ENCODE results near the gene NREP.

Gene NREP

DNA sequence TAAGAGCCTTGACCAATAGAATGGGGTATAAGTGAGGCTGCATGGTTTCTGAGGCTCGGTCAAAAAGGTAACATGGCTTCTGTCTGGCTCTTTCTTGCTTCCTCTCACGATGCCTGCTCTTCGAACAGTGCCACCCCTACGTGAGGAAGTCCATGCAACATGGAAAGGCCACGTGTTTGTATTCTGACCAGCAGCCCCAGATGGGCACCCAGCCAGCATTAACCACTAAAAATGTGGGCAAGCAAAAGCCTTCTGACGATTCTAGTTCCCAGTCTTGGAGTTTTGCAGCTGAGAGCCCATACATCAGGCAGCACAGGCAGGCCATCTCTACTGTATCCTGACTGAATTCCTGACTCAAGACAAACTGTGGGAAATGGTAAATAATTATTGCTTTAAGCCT, 24.2 kb upstream of the NREP start:
- H3K4me3 ChIP-seq (ENCODE audit: control insufficient read depth, low read depth, low read length), result no peak overlapping the region
- TF ChIP-seq, protein P1, sequence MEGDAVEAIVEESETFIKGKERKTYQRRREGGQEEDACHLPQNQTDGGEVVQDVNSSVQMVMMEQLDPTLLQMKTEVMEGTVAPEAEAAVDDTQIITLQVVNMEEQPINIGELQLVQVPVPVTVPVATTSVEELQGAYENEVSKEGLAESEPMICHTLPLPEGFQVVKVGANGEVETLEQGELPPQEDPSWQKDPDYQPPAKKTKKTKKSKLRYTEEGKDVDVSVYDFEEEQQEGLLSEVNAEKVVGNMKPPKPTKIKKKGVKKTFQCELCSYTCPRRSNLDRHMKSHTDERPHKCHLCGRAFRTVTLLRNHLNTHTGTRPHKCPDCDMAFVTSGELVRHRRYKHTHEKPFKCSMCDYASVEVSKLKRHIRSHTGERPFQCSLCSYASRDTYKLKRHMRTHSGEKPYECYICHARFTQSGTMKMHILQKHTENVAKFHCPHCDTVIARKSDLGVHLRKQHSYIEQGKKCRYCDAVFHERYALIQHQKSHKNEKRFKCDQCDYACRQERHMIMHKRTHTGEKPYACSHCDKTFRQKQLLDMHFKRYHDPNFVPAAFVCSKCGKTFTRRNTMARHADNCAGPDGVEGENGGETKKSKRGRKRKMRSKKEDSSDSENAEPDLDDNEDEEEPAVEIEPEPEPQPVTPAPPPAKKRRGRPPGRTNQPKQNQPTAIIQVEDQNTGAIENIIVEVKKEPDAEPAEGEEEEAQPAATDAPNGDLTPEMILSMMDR (conservative IDR thresholded peaks at IDR 0.05; ENCODE audit: control insufficient read depth, insufficient read depth, low read depth, low read length), result no peak
- DNase-seq (ENCODE audit: low read depth), result peak; percentile 48

DNA sequence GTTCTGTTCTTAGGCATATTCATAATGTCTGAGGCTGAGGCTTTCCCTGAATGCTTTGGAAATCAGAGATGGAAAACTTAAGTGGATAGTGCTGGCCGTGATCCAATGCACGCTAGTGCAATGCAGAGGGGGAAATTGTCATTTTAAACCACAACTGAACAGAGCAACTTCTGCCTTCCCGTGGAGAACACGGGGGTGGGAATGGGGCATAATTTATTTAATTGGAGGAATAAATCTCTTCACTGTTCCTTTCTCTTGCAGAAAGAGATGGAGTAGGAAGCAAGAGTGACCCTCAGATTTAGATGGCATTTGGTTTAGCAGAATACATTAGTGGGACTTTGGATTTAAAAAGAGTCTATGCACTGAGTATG, 22.9 kb upstream of the NREP start:
- TF ChIP-seq, protein P1 (conservative IDR thresholded peaks at IDR 0.05; ENCODE audit: control insufficient read depth, insufficient read depth, low read depth, low read length), result no peak
- H3K4me3 ChIP-seq (ENCODE audit: control insufficient read depth, low read depth, low read length), result no peak overlapping the region
- DNase-seq (ENCODE audit: low read depth), result peak; percentile 45

DNA sequence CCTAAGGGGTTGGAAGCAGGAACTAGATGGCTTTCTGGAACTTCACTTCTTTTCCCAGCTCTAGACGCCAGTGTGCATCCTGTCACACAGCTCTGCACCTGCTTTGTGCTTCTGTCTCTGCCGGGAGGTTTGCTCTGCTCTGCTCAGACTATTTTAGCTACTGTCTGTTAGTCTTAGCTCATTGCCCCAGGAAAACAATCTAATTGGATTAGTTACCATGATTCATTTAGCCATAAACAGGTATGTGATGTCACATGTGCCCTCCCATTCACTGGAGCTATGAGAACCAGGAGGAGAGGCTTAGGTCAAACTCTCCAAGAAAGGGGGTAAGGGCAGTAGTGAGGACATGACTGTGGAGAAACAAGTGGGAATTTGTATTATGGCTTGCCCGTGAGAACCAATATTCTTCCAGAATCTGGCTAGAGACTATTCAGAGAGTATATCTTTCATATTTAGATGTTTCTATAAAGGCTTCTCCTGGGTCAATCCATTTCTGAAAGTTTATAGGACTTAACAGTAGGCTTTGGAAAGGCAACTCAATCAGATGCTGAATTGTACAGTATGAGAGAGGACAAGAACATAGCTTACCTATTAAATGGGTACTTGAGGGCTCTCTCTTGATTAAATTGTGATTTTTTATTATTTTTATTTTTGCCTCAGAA, 22.4 kb upstream of the NREP start:
- no peak overlapping the region for H3K4me3 ChIP-seq (ENCODE audit: control insufficient read depth, low read depth, low read length)
- DNase-seq (ENCODE audit: low read depth), result peak; percentile 30
- TF ChIP-seq, protein P1 (conservative IDR thresholded peaks at IDR 0.05; ENCODE audit: control insufficient read depth, insufficient read depth, low read depth, low read length), result no peak

DNA sequence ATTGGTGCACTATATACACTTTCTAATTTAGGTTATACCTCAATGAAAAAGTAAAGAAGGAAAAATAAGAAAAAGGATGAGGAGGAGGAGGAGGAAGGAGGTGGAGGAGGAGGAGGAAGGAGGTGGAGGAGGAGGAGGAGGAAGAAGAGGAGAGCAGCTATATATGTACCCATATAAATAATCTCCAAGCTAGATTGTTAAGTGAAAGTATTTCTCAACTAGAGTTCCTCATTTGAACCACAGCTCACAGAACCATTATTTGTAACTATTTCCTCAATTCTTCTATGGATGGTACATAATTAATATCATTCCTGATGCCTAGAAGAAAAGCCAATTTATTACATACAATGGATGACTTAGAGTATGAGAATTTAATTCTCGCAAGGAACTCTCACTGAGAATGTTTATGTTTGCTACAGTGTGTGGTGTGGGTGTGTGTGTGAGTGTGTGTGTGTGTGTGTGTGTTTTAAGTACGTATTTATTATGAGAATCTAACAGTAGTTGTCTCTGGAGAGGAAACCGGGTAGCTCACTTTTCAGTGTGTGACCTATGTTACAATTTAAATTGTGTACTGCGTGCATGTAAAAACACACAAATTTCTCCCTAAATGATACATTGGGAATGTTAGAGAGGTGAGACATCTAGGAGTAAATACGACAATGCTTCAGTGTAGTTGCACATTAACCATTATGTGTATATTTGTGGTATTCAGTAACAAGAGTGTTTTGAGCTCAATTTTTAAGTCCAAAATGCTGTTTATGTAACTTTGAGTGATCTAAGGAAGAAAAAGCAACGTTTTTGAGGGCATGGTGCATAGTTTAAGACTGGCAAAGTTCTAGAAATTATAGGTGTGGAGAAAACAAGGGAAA, 20.2 kb upstream of the NREP start:
- no peak overlapping the region for H3K4me3 ChIP-seq (ENCODE audit: control insufficient read depth, low read depth, low read length)
- DNase-seq (ENCODE audit: low read depth), result no peak
- TF ChIP-seq, protein P1 (conservative IDR thresholded peaks at IDR 0.05; ENCODE audit: control insufficient read depth, insufficient read depth, low read depth, low read length), result no peak

DNA sequence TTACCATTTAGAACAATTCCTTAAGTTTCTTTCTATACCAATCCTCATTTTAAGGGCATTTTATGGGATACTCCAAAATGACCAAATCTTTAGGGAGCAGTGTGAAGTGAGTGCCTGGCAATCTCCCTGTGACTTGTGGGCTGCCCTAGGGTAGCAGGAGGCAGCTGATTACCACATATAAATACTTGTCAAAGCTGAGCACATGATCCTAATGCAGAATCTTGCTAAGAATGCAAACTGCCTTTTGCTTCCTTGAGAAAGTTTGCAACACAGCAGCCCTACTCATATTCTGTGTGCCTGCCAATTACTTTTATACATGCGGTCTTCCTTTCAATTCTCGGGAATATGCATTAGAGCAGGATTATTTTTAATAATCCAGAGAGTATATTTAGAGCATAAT, 18.2 kb upstream of the NREP start:
- TF ChIP-seq, protein P1 (conservative IDR thresholded peaks at IDR 0.05; ENCODE audit: control insufficient read depth, insufficient read depth, low read depth, low read length), result no peak
- H3K4me3 ChIP-seq (ENCODE audit: control insufficient read depth, low read depth, low read length), result no peak overlapping the region
- peak; percentile 44 for DNase-seq (ENCODE audit: low read depth)

DNA sequence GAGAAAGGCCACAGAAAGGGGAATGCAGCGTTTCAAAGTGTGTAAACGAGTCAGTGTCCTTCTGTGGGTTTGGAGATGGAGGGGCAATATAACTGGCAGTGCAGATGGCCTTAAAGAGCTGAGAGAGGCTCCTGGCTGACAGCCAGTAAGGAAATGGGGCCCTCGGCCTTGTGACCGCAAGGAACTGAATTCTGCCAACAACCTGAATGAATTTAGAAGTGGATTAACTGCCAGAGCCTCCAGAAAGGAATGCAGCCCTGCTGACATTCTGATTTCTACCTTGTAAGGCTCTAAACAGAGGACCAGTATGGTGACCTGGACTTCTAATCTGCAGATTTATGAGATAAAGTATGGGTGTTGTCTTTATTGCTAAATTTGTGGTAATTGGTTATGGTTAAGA, 17.5 kb upstream of the NREP start:
- DNase-seq (ENCODE audit: low read depth), result peak; percentile 38
- TF ChIP-seq, protein P1 (conservative IDR thresholded peaks at IDR 0.05; ENCODE audit: control insufficient read depth, insufficient read depth, low read depth, low read length), result no peak
- H3K4me3 ChIP-seq (ENCODE audit: control insufficient read depth, low read depth, low read length), result no peak overlapping the region
